Activated CD8-positive, alpha-beta memory T cell treated with anti-CD3 and anti-CD28 coated beads, Interleukin-2, amount 10 ng/mL, durations not matched to agents 7 days and 5 days (primary cell): ENCODE data around the gene NR1H4. TPM values are rescaled to one million over a fixed set of nuclear protein-coding genes. Genes with fewer than 3 reads are reported as not detected.
"Not testable (repeated sequence)": the region's sequence is repeated elsewhere in the genome, so short reads cannot be mapped to it uniquely, and the experiment has no call there.

Experiments
- ATAC-seq: fragments of 150-1000 bp; cut with Tn5 transposase; one replicate; pipeline ENCODE4 v1.10.0; 2021; ENCODE audit warnings: moderate library complexity
- CTCF ChIA-PET: fragments of 350-600 bp; sonication (Branson Sonifier 250); formaldehyde crosslinking; loops from one replicate; lab custom pipeline; 2021; ENCODE audit warnings: antibody characterized with exemption; lab: Charles Lee
- DNase-seq: peaks from one replicate; pipeline ENCODE4 v3.0.0-alpha.2; 2020
- H3K27ac Mint-ChIP-seq: one replicate; pipeline ENCODE4 v1.8.0; 2021; ENCODE audit warnings: mild to moderate bottlenecking, mixed read lengths
- H3K27me3 Mint-ChIP-seq: one replicate; pipeline ENCODE4 v1.8.0; 2021; ENCODE audit warnings: mixed read lengths
- H3K36me3 Mint-ChIP-seq: one replicate; pipeline ENCODE4 v1.8.0; 2021; ENCODE audit warnings: mild to moderate bottlenecking, mixed read lengths
- H3K4me1 Mint-ChIP-seq: one replicate; pipeline ENCODE4 v1.8.0; 2021; ENCODE audit warnings: mixed read lengths
- H3K4me3 Mint-ChIP-seq: one replicate; pipeline ENCODE4 v1.8.0; 2021; ENCODE audit warnings: mild to moderate bottlenecking, moderate library complexity, mixed read lengths
- H3K9me3 Mint-ChIP-seq: one replicate; pipeline ENCODE4 v1.8.0; 2022; ENCODE audit warnings: low read depth, mixed read lengths
- total RNA-seq, 2 experiments: library from RNA; stranded (reverse); gene quantifications; one replicate each; pipeline ENCODE4 v1.2.3, GENCODE V29; 2021

NR1H4 gene
- total RNA-seq, 2 experiments from 2014 or later, result not detected

DNA sequence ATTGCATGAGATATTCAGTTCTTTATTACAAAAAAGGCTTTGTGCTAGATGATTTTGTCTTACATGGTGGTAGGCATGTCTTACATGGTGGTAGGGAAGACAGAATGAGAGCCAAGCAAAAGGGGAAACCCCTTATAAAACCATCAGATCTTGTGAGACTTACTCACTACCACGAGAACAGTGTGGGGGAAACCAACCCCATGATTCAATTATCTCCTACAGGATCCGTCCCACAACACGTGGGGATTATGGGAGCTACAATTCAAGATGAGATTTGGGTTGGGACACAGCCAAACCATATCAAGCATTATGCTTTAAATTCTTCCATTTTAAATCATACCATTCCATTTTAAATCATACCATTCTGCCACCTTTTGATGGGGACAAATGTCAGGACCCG, 29.1 kb downstream of the NR1H4 start:
- H3K27ac Mint-ChIP-seq, H3K9me3 Mint-ChIP-seq, H3K4me1 Mint-ChIP-seq, ATAC-seq, CTCF ChIA-PET, DNase-seq, H3K4me3 Mint-ChIP-seq, H3K36me3 Mint-ChIP-seq, H3K27me3 Mint-ChIP-seq: not testable (repeated sequence)

DNA sequence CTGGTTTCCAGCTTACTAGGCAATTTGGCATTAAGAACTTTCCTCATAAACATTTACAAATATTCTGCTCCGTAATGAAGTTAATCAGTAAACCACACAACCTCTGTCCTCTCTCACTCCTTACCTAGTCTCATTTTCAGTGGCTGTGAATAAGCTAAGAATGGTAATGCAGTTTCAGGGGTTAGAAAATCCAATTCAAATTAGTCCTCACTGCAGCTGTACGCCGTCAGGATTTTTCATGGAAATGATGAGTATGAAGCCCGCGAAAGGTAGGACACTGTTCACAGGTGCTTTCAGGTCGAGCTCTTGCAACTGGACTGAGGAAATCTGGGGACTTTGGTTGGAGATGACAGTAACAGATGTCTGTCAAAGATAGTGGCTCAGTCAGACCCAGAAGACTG, 29.6 kb downstream of the NR1H4 start:
- Mint-ChIP-seq H3K27me3 (peaks cover 2% of the 10 kb centered on the region), H3K4me1 (no peaks in the 10 kb centered on the region), H3K36me3 (no peaks in the 10 kb centered on the region), H3K27ac (no peak overlapping the region), H3K4me3 (no peak overlapping the region), H3K9me3 (no peaks in the 10 kb centered on the region)
- ATAC-seq (no peak), DNase-seq (no peak)
- CTCF ChIA-PET, result no interaction called here

DNA sequence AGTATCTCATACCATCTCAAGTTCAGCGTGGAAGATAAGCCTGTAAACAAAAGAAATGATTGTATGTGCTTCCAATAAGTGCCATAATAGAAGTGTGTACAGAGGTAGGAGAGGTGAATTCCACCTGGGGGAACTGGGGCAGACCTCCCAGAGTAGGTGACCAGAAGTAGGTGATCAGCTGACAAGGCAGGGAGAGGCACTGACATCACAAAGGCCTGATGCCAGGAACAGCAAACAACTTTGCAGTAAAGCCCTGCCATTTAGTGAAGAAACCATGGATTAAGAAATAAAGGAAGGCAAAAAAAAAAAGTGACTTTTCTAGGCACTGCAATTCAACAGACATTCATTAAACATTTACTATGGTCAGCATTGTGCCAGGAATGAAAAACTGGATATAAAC, 31.1 kb downstream of the NR1H4 start:
- CTCF ChIA-PET, result no interaction called here
- H3K4me1 Mint-ChIP-seq, result no peaks in the 10 kb centered on the region
- ATAC-seq (no peak), DNase-seq (no peak)
- H3K27me3 Mint-ChIP-seq, result peaks cover 2% of the 10 kb centered on the region
- H3K27ac Mint-ChIP-seq, result no peak overlapping the region
- H3K36me3 Mint-ChIP-seq, result no peaks in the 10 kb centered on the region
- H3K4me3 Mint-ChIP-seq, result no peak overlapping the region
- no peaks in the 10 kb centered on the region for H3K9me3 Mint-ChIP-seq

DNA sequence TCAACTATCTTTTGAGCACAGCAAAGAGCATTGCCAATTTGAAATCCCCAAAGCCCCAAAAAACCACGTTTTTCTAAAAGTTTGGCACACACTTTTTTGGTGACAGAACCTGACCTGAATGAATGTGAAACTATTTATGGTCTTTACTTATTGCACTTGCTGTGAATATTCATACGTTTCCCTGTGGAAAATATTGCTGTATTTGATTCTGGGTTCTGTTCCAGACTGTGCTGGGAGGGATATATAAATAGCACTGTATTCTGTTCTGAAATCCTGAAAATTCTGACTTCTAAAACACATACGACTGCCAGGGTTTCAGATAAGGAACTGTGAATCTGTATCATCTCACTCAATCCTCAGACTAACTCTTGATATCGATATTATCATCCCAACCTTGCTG, 35.1 kb downstream of the NR1H4 start:
- ATAC-seq (no peak), DNase-seq (no peak)
- no peak overlapping the region for H3K4me3 Mint-ChIP-seq
- no peaks in the 10 kb centered on the region for H3K9me3 Mint-ChIP-seq
- no peak overlapping the region for H3K27ac Mint-ChIP-seq
- CTCF ChIA-PET, result no interaction called here
- H3K4me1 Mint-ChIP-seq, result no peaks in the 10 kb centered on the region
- H3K36me3 Mint-ChIP-seq, result no peaks in the 10 kb centered on the region
- H3K27me3 Mint-ChIP-seq, result peaks cover 2% of the 10 kb centered on the region

DNA sequence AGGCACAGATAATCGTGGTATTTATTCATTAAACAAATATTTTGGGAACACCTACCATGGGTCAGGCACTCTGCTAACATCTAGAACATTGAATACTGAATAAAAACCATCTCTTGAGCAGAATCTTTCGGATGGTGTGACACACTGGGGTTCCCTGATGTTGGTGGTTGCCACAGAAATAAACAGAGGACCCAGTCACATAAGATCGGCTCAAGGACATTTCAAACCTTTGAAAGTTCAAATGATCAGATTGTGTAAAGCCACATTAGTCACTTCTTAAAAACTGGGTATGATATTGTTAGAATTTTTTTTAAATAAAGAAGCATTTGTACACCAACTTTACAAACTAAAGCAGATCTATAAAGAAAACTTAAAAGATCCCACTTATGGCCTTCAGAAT, 39.0 kb downstream of the NR1H4 start:
- Mint-ChIP-seq H3K36me3 (no peaks in the 10 kb centered on the region), H3K4me3 (no peak overlapping the region), H3K27me3 (no peaks in the 10 kb centered on the region), H3K9me3 (peaks cover 3% of the 10 kb centered on the region), H3K4me1 (no peaks in the 10 kb centered on the region), H3K27ac (no peak overlapping the region)
- ATAC-seq (no peak), DNase-seq (no peak)
- CTCF ChIA-PET, result no interaction called here

DNA sequence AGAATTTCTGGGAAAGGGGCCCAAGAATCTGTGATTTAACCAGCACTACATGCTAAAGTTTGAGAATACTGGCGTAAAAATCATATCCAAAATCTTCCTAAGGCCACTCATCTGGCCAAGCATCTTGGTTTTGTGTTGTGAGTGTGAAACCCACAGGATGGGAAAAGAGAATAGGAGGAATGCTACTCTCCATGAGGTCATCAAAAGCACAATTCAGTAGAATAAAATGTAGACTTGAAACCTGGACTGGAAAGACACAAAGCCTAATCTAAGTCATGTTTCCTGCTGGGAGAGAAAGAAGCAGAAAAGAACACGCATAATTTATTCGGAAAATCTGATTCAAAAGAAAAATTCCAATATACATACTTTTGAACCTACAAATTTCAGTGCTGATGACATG, 42.3 kb downstream of the NR1H4 start:
- Mint-ChIP-seq H3K36me3 (no peaks in the 10 kb centered on the region), H3K9me3 (peaks cover 3% of the 10 kb centered on the region), H3K27ac (no peak overlapping the region), H3K27me3 (no peaks in the 10 kb centered on the region), H3K4me3 (no peak overlapping the region), H3K4me1 (no peaks in the 10 kb centered on the region)
- CTCF ChIA-PET, result no interaction called here
- no peak for DNase-seq
- ATAC-seq, result no peak

DNA sequence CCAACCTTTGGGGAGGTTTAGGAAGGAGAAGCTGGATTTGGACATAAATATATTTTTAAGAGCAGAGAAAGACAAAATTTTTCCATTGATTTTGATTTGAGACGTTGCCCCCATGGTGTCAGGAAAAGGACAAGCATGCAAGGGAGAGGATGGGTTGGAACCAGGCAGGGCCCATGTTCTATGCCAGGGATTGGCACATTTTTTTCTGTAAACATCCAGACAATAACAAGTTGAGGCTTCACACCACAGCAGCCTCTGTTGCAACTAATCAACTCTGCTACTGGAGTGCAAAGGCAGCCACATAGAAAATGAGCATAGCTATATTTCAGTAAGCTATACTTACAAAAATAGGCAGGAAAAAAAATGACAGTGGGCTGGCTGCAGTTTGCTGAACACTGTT, 44.7 kb downstream of the NR1H4 start:
- no peak overlapping the region for H3K4me3 Mint-ChIP-seq
- DNase-seq (no peak), ATAC-seq (no peak)
- no peaks in the 10 kb centered on the region for H3K27me3 Mint-ChIP-seq
- H3K27ac Mint-ChIP-seq, result no peak overlapping the region
- H3K4me1 Mint-ChIP-seq, result no peaks in the 10 kb centered on the region
- H3K36me3 Mint-ChIP-seq, result no peaks in the 10 kb centered on the region
- CTCF ChIA-PET, result interaction anchor here (0.6 kb wide), 1 partner anchor 343 kb away, joined by 3 read pairs; no protein-coding TSS in a partner anchor
- peaks cover 3% of the 10 kb centered on the region for H3K9me3 Mint-ChIP-seq

DNA sequence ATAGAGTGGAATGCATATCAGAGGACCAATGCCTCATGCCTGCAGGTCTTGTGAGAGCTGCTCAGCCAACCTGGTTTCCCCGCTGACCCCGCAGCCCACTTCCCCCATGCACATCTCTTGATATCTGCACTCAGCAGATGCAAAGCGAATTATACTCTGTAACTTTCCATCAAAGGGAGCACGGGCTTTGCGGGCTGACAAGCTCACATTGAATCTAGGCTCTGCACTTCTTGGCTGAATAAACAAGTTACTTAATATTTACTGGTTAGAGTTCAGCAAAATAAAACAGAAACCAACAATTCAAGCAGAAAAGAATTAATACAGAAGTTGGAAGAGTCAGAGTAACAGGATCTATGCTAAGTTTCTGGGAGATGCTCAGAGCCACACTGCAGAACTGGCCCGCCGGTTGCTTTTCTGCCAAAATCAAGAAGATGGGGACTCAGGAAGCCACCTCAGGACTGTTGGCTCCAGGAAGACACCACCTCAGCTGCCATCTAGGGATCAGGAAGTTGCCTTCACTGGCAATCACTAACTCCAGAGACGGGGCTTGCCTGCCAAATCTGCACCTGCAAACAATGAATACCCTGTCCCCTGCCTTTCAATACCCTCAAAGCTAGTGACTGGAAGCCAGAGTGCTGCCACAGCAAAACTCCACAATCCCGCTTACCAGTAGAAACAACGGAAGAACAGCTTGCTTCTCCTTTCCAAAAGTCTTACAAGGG, 46.5 kb downstream of the NR1H4 start:
- ATAC-seq (no peak), DNase-seq (no peak)
- Mint-ChIP-seq H3K36me3 (no peaks in the 10 kb centered on the region), H3K27me3 (no peaks in the 10 kb centered on the region), H3K27ac (no peak overlapping the region), H3K9me3 (peaks cover 3% of the 10 kb centered on the region), H3K4me1 (no peaks in the 10 kb centered on the region), H3K4me3 (no peak overlapping the region)
- CTCF ChIA-PET, result interaction anchor here (1.0 kb wide), 1 partner anchor 38 kb away, joined by 3 read pairs; no protein-coding TSS in a partner anchor

DNA sequence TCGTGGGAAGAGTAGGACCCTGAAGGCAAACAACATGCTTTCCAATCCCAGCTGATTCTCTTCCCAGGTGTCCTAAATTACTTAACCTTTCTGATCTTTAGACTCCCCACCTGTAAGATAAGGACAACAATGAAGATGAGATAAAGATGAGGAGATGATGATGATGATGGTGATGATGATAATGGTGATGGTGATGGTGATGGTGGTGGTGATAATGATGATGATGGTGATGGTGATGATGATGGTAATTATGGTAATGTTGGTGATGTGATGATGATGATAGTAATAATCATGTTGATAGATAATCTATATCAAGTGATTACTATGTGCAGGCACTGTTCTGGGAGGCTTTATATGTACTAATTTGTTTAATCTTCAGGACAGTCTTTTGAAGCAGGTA, 48.3 kb downstream of the NR1H4 start:
- Mint-ChIP-seq H3K9me3 (peaks cover 3% of the 10 kb centered on the region), H3K27me3 (no peaks in the 10 kb centered on the region), H3K4me1 (no peaks in the 10 kb centered on the region), H3K36me3 (no peaks in the 10 kb centered on the region), H3K27ac (no peak overlapping the region), H3K4me3 (no peak overlapping the region)
- ATAC-seq (no peak), DNase-seq (no peak)
- CTCF ChIA-PET, result interaction anchor here (0.6 kb wide), 1 partner anchor 1342 kb away, joined by 4 read pairs; no protein-coding TSS in a partner anchor

DNA sequence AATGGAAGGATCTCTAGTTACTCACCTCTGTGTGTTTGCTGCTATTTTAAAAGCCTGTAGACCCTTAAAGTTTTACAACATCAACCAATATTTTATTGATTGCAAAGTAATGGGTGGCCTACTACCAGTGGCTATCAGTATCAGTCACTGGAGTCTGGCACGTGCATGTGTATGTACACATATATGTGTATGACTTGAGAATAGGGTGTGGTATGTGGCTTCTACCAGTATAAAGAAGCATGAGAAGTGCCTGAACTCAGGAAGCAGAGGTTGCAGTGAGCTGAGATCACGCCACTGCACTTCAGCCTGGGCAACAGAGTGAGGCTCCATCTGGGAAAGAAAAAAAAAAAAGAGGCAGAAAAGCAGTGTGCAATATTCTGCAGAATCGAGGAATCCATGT, 54.4 kb downstream of the NR1H4 start:
- Mint-ChIP-seq H3K36me3 (no peaks in the 10 kb centered on the region), H3K4me1 (no peaks in the 10 kb centered on the region), H3K27ac (no peak overlapping the region), H3K9me3 (no peaks in the 10 kb centered on the region), H3K4me3 (no peak overlapping the region), H3K27me3 (no peaks in the 10 kb centered on the region)
- DNase-seq, result no peak
- ATAC-seq, result no peak
- CTCF ChIA-PET, result no interaction called here

DNA sequence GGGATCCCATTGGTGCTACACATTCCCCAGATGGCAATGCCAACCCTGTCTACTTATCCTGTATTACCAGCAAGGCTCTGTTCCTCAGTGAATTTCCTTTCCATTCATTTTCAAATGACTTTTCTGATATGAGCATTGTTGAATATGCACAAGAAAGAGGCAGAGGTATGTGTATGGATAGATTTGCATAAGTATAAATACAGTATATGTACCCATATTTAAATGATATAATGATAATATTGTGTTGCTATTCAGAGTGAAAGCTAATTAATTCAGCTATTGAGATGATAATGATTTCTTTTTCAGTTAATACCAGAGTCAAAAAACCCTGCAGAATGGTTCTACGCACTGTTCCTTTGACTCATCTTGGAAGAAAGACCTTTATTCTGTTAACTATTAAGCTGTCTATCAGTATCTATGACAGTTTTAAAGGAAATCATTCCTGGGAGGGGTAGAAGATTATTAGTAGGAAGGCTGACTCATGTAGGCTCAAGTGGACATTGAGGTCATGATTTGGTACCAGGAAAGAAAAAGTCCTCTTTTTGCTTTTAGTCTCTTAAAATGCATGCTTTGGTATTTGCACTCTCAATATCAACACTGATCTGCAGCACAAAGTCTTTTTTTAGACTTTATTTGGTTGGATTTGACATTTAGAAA, 54.9 kb downstream of the NR1H4 start:
- no peaks in the 10 kb centered on the region for H3K4me1 Mint-ChIP-seq
- CTCF ChIA-PET, result no interaction called here

DNA sequence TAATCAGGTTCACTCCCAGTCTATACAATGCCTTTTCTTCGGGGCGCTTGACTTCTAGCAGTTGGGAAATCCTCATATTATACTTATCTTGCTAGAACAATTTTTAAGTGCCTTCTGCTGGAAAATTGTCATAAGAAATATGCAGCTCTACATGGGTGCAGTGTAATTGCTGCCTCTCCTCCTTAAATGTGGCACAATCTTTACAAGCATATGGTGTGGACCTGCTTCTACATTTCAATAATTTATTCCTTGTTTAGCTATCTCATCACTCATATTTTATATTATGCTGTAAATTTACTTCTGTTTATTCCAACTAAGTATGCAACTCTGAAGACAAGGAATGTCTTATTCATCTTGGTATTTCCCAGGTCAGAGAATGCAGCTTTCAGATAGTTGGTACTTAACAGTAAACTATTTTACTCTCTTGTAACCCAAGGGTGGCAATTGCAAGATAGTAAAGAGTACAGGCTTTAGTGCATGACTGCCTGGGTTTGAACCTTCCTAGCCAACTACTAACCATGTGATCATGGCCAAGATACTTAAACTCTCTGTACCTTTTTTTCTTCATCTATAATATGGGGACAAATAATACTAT, 56.2 kb downstream of the NR1H4 start:
- no peak overlapping the region for H3K27ac Mint-ChIP-seq
- H3K27me3 Mint-ChIP-seq, result no peaks in the 10 kb centered on the region
- DNase-seq (no peak), ATAC-seq (no peak)
- CTCF ChIA-PET, result no interaction called here
- no peaks in the 10 kb centered on the region for H3K36me3 Mint-ChIP-seq
- H3K9me3 Mint-ChIP-seq, result no peaks in the 10 kb centered on the region
- no peak overlapping the region for H3K4me3 Mint-ChIP-seq
- H3K4me1 Mint-ChIP-seq, result no peaks in the 10 kb centered on the region

More for the DNA sequence above, 54.9 kb downstream of the NR1H4 start:
- DNase-seq (no peak), ATAC-seq (no peak)
- Mint-ChIP-seq H3K27me3 (no peaks in the 10 kb centered on the region), H3K27ac (no peak overlapping the region), H3K9me3 (no peaks in the 10 kb centered on the region), H3K4me3 (no peak overlapping the region), H3K36me3 (no peaks in the 10 kb centered on the region)

DNA sequence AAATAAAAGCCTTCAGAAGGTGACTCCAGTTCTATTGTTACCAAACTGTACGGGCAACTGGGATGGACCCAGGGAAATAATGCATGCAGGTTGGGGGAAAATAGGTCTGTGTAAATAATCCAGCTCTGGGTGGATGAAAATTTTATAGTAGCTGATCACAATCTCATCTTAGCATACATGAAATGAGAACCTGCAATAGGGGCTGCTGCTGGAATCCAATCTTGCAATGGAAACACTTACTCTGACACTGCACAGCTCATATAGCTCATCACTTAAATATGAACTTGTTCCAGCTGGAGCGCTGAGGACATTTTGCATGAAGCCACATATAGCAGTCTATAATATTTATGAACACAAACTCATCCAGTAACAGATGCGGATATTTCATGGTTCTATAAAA, 59.7 kb downstream of the NR1H4 start:
- Mint-ChIP-seq H3K9me3 (no peaks in the 10 kb centered on the region), H3K27ac (no peak overlapping the region), H3K4me1 (no peaks in the 10 kb centered on the region), H3K27me3 (no peaks in the 10 kb centered on the region), H3K36me3 (no peaks in the 10 kb centered on the region), H3K4me3 (no peak overlapping the region)
- DNase-seq (no peak), ATAC-seq (no peak)
- CTCF ChIA-PET, result no interaction called here
